HCT116 (cell line): ENCODE data around the gene PI4KA. TPM values are rescaled to one million over a fixed set of nuclear protein-coding genes. Genes with fewer than 3 reads are reported as not detected.

Experiments used
- ATAC-seq: fragments of 200-7000 bp; cut with Tn5 transposase; 2 replicates; pipeline ENCODE4 v1.9.1; 2020; ENCODE audit warnings: mild to moderate bottlenecking, moderate library complexity
- BruUV-seq: library from RNA; stranded (reverse); fragments of 400-500 nt; replicated peaks from 2 replicates; lab custom pipeline; 2021; lab: Mats Ljungman, UMichigan
- CTCF ChIA-PET: fragments of 300-600 bp; sonication (Branson Sonifier 250); formaldehyde crosslinking; loops from one replicate; lab custom pipeline; 2021; ENCODE audit warnings: antibody characterized with exemption; lab: Charles Lee
- POLR2A ChIA-PET: fragments of 300-600, 350-600 bp; sonication (Branson Sonifier 250); formaldehyde crosslinking; loops from one replicate; lab custom pipeline; 2021; ENCODE audit warnings: antibody characterized with exemption; lab: Charles Lee
- RAD21 ChIA-PET, 2 experiments: fragments of 300-600 bp; sonication (Branson Sonifier 250); formaldehyde crosslinking; loops; one replicate each; lab custom pipeline; 2023; ENCODE audit warnings: low total read pairs in 2 of 2; ENCODE audit not compliant: uncharacterized antibody in 2 of 2, unreplicated experiment in 2 of 2, low non-redundant PET in 1 of 2; lab: Charles Lee
- DNase-seq: peaks from one replicate; pipeline ENCODE4 v3.0.0-alpha.2; 2010; ENCODE audit warnings: low read depth, low spot score
- H2AFZ ChIP-seq: fragments of 200-600 bp; shearing (Covaris generic), sonication (generic); 2 replicates; pipeline ENCODE4 v1.6.1; 2017; ENCODE audit warnings: low read depth, mixed run types, mixed read lengths, antibody characterized with exemption, low read length; ENCODE audit not compliant: poor library complexity, severe bottlenecking
- H3K27ac ChIP-seq: 2 replicates; pipeline ENCODE4 v1.5.1; 2012; ENCODE audit warnings: low read depth, low read length
- H3K27me3 ChIP-seq: fragments of 200-600 bp; sonication (generic); 2 replicates; pipeline ENCODE4 v1.6.1; 2016; ENCODE audit warnings: mixed run types, low read length, mixed read lengths; ENCODE audit not compliant: insufficient read depth
- H3K36me3 ChIP-seq, 2 experiments: fragments of 200-500 bp in 1 of 2; fragments of 200-600 bp in 1 of 2; sonication (Bioruptor generic) in 1 of 2; sonication (generic) in 1 of 2; 2 replicates each; pipeline versions ENCODE4 v1.5.1 to v1.6.1; 2014 to 2016; ENCODE audit warnings: low read length in 2 of 2, inconsistent platforms in 1 of 2, mixed read lengths in 1 of 2, mixed run types in 1 of 2; ENCODE audit not compliant: insufficient read depth in 2 of 2, control insufficient read depth in 1 of 2
- H3K4me1 ChIP-seq, 2 experiments: fragments of 200-600 bp in 1 of 2; sonication (generic) in 1 of 2; 2 replicates each; pipeline versions ENCODE4 v1.5.1 to v1.6.1; 2012 to 2017; ENCODE audit warnings: low read length in 2 of 2, inconsistent platforms in 1 of 2, mild to moderate bottlenecking in 1 of 2, mixed read lengths in 1 of 2, mixed run types in 1 of 2, moderate library complexity in 1 of 2; ENCODE audit not compliant: insufficient read depth in 2 of 2, control insufficient read depth in 1 of 2
- H3K4me2 ChIP-seq: fragments of 200-600 bp; sonication (generic); 2 replicates; pipeline ENCODE4 v1.6.1; 2017; ENCODE audit warnings: mixed run types, low read length, mixed read lengths
- H3K4me3 ChIP-seq, 2 experiments: fragments of 200-600 bp in 1 of 2; sonication (generic) in 1 of 2; replicated peaks in 1 of 2; 2 replicates each; pipeline ENCODE4 v1.5.1; 2011 to 2016; ENCODE audit warnings: low read length in 2 of 2, control low read depth in 1 of 2, low read depth in 1 of 2, mild to moderate bottlenecking in 1 of 2, mixed read lengths in 1 of 2, mixed run types in 1 of 2
- H3K79me2 ChIP-seq: fragments of 200-600 bp; sonication (generic); 2 replicates; pipeline ENCODE4 v1.6.1; 2017; ENCODE audit warnings: mild to moderate bottlenecking, mixed run types, low read length, moderate library complexity, mixed read lengths; ENCODE audit not compliant: insufficient read depth
- H3K9ac ChIP-seq: fragments of 200-600 bp; sonication (generic); 2 replicates; pipeline ENCODE4 v1.6.1; 2016; ENCODE audit warnings: low read length, mixed read lengths
- H3K9me2 ChIP-seq: fragments of 200-600 bp; sonication (generic), shearing (Covaris generic); 2 replicates; pipeline ENCODE4 v1.6.1; 2017; ENCODE audit warnings: mixed run types, mild to moderate bottlenecking, moderate library complexity; ENCODE audit not compliant: insufficient read depth
- H3K9me3 ChIP-seq, 2 experiments: fragments of 200-500 bp in 1 of 2; fragments of 200-600 bp in 1 of 2; sonication (Bioruptor generic) in 1 of 2; sonication (generic) in 1 of 2; 2 replicates each; pipeline ENCODE4 v1.6.1; 2014 to 2017; ENCODE audit warnings: low read length in 2 of 2, mixed read lengths in 2 of 2, inconsistent platforms in 1 of 2, low read depth in 1 of 2, mild to moderate bottlenecking in 1 of 2, mixed run types in 1 of 2, moderate library complexity in 1 of 2; ENCODE audit not compliant: control insufficient read depth in 1 of 2, insufficient read depth in 1 of 2
- H4K20me1 ChIP-seq: fragments of 200-600 bp; sonication (generic), shearing (Covaris generic); 2 replicates; pipeline ENCODE4 v1.6.1; 2017; ENCODE audit warnings: mixed run types, mild to moderate bottlenecking, moderate library complexity; ENCODE audit not compliant: insufficient read depth
- CEBPB ChIP-seq: IDR thresholded peaks from 2 replicates; pipeline ENCODE4 v1.6.1; 2012; ENCODE audit warnings: low read depth
- CTCF ChIP-seq, 3 experiments: fragments of 200-600 bp in 1 of 3; sonication (generic) in 1 of 3; IDR thresholded peaks in 2 of 3; conservative IDR thresholded peaks in 1 of 3; 2 replicates each; pipeline ENCODE4 v1.5.1; 2012 to 2017; ENCODE audit warnings: low read depth in 2 of 3, low read length in 2 of 3, antibody characterized with exemption in 1 of 3, borderline replicate concordance in 1 of 3, control low read depth in 1 of 3, mild to moderate bottlenecking in 1 of 3, mixed read lengths in 1 of 3, mixed run types in 1 of 3, moderate library complexity in 1 of 3; ENCODE audit not compliant: insufficient read depth in 1 of 3
- EZH2 ChIP-seq: fragments of 200-600 bp; sonication (generic); IDR thresholded peaks from 2 replicates; pipeline ENCODE4 v1.6.1; 2017; ENCODE audit warnings: antibody characterized with exemption, mixed run types
- EZH2phosphoT487 ChIP-seq: fragments of 200-600 bp; IDR thresholded peaks from 2 replicates; pipeline ENCODE4 v1.6.1; 2018; ENCODE audit warnings: antibody characterized with exemption, borderline replicate concordance
- FOSL1 ChIP-seq: IDR thresholded peaks from 2 replicates; pipeline ENCODE4 v1.6.1; 2012; ENCODE audit warnings: low read depth
- JUND ChIP-seq: IDR thresholded peaks from 2 replicates; pipeline ENCODE4 v1.6.1; 2012
- POLR2A ChIP-seq: IDR thresholded peaks from 2 replicates; pipeline ENCODE4 v1.7.0; 2011; ENCODE audit warnings: borderline replicate concordance; ENCODE audit not compliant: insufficient read depth, insufficient read length; ENCODE audit errors: extremely low read depth
- RAD21 ChIP-seq: IDR thresholded peaks from 2 replicates; pipeline ENCODE4 v1.6.1; 2012; ENCODE audit warnings: low read depth, mild to moderate bottlenecking
- SIN3A ChIP-seq: IDR thresholded peaks from 2 replicates; pipeline ENCODE4 v1.6.1; 2012; ENCODE audit warnings: low read depth
- SP1 ChIP-seq: IDR thresholded peaks from 2 replicates; pipeline ENCODE4 v1.6.1; 2012; ENCODE audit warnings: low read depth
- SRF ChIP-seq: IDR thresholded peaks from 2 replicates; pipeline ENCODE4 v1.6.1; 2012; ENCODE audit warnings: low read depth
- TCF7L2 ChIP-seq: IDR thresholded peaks from 2 replicates; pipeline ENCODE4 v1.7.0; 2011; ENCODE audit warnings: borderline replicate concordance, inconsistent platforms; ENCODE audit not compliant: insufficient read depth, insufficient read length; ENCODE audit errors: extremely low read depth
- YY1 ChIP-seq: IDR thresholded peaks from 2 replicates; pipeline ENCODE4 v1.6.1; 2011; ENCODE audit warnings: low read length, low read depth, moderate library complexity, mild to moderate bottlenecking; ENCODE audit not compliant: insufficient replicate concordance; ENCODE audit errors: extremely low read depth
- intact Hi-C: fragments of 100-400 bp; cut with micrococcal nuclease; formaldehyde crosslinking; loops from 2 replicates; pipeline ENCODE4 v1.10.0; 2022
- total RNA-seq: library from RNA; stranded (reverse); gene quantifications from one replicate; pipeline ENCODE4 v1.2.1, GENCODE V29; 2021; ENCODE audit not compliant: unreplicated experiment
- TF ChIP-seq, protein P1 (sequence below): IDR thresholded peaks from 2 replicates; pipeline ENCODE4 v1.6.1; 2012
- TF ChIP-seq, protein P2 (sequence below): IDR thresholded peaks from 2 replicates; pipeline ENCODE4 v1.6.1; 2012
- TF ChIP-seq, protein P3 (sequence below): IDR thresholded peaks from 2 replicates; pipeline ENCODE4 v1.6.1; 2012; ENCODE audit warnings: low read depth

PI4KA gene
- total RNA-seq, 1 experiment from 2014 or later = 59.6 TPM

- DNase-seq = no peak
- no TSS peak for BruUV-seq
- intact Hi-C loops = no loop called here
- POLR2A ChIA-PET = no interaction called here
- CTCF ChIA-PET = no interaction called here
- no peaks in the 10 kb centered on the region for H3K4me1 ChIP-seq
- H3K9me2 ChIP-seq = no peaks in the 10 kb centered on the region
- no peak for ATAC-seq
- no peaks in the 10 kb centered on the region for H4K20me1 ChIP-seq
- no peak overlapping the region for H2AFZ ChIP-seq
- H3K4me2 ChIP-seq = no peak overlapping the region
- H3K9ac ChIP-seq = no peak overlapping the region
- no peak overlapping the region for H3K27ac ChIP-seq
- no peak overlapping the region for H3K4me3 ChIP-seq
- H3K36me3 ChIP-seq = peaks cover 14 to 19% of the 10 kb centered on the region in 2 experiments; a peak in 2 of 4 replicates
- RAD21 ChIA-PET = no interaction called here
- no peaks in the 10 kb centered on the region for H3K27me3 ChIP-seq
- TF ChIP-seq, protein P1, sequence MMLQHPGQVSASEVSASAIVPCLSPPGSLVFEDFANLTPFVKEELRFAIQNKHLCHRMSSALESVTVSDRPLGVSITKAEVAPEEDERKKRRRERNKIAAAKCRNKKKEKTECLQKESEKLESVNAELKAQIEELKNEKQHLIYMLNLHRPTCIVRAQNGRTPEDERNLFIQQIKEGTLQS = no peak
- TF ChIP-seq SP1 (no peak), RAD21 (no peak), YY1 (no peak), JUND (no peak), POLR2A (no peak), CEBPB (no peak), SIN3A (no peak), EZH2 (no peak), EZH2phosphoT487 (no peak), FOSL1 (no peak), SRF (no peak), CTCF (IDR thresholded peaks at IDR 0.05 in 2 of 3, conservative IDR thresholded peaks at IDR 0.05 in 1 of 3; ENCODE audit: borderline replicate concordance in 1 of 3, insufficient read depth in 1 of 3, low read depth in 2 of 3, low read length in 2 of 3) (no peak), TCF7L2 (no peak)
- TF ChIP-seq, protein P2, sequence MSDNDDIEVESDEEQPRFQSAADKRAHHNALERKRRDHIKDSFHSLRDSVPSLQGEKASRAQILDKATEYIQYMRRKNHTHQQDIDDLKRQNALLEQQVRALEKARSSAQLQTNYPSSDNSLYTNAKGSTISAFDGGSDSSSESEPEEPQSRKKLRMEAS = no peak
- TF ChIP-seq, protein P3, sequence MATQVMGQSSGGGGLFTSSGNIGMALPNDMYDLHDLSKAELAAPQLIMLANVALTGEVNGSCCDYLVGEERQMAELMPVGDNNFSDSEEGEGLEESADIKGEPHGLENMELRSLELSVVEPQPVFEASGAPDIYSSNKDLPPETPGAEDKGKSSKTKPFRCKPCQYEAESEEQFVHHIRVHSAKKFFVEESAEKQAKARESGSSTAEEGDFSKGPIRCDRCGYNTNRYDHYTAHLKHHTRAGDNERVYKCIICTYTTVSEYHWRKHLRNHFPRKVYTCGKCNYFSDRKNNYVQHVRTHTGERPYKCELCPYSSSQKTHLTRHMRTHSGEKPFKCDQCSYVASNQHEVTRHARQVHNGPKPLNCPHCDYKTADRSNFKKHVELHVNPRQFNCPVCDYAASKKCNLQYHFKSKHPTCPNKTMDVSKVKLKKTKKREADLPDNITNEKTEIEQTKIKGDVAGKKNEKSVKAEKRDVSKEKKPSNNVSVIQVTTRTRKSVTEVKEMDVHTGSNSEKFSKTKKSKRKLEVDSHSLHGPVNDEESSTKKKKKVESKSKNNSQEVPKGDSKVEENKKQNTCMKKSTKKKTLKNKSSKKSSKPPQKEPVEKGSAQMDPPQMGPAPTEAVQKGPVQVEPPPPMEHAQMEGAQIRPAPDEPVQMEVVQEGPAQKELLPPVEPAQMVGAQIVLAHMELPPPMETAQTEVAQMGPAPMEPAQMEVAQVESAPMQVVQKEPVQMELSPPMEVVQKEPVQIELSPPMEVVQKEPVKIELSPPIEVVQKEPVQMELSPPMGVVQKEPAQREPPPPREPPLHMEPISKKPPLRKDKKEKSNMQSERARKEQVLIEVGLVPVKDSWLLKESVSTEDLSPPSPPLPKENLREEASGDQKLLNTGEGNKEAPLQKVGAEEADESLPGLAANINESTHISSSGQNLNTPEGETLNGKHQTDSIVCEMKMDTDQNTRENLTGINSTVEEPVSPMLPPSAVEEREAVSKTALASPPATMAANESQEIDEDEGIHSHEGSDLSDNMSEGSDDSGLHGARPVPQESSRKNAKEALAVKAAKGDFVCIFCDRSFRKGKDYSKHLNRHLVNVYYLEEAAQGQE = no peak
- no peaks in the 10 kb centered on the region for H3K79me2 ChIP-seq
- H3K9me3 ChIP-seq = no peaks in the 10 kb centered on the region
Observed at GRCh38 chr22:20798218-20798617, 60.4 kb downstream of the PI4KA start.
